ENCODE measurements around the gene TM4SF5. TPM values are rescaled to one million over a fixed set of nuclear protein-coding genes. Genes with fewer than 3 reads are reported as not detected.

The TM4SF5 gene
- total and polyA plus RNA-seq, 2 of the 8 experiments (the other 6 are each of a cell fraction or from before 2014, with no cell fraction given) = not detected

GRCh38 chr17:4788159-4788806 lies 16.6 kb downstream of the TM4SF5 start (continued):
- TF ChIP-seq ATF2 (IDR thresholded peaks at IDR 0.05; ENCODE audit: low read length) (no peak), CTBP2 (IDR thresholded peaks at IDR 0.05; ENCODE audit: borderline replicate concordance, insufficient read depth, insufficient read length, low read length) (no peak), POLR2A (IDR thresholded peaks at IDR 0.05; ENCODE audit: control extremely low read depth in 1 of 2, low read depth in 2 of 2, low read length in 2 of 2) (no peak), SIRT6 (IDR thresholded peaks at IDR 0.05; ENCODE audit: low read length) (no peak), GABPA (IDR thresholded peaks at IDR 0.05; ENCODE audit: borderline replicate concordance, insufficient read depth, low read length) (no peak)
